H1 (cell line): Measurements from ENCODE around the gene STARD7. TPM values are rescaled to one million over a fixed set of nuclear protein-coding genes. Genes with fewer than 3 reads are reported as not detected.

ENCODE experiments used
- CEBPB ChIP-seq: IDR thresholded peaks from 2 replicates; pipeline ENCODE4 v1.6.1; 2012; ENCODE audit warnings: low read depth, low read length
- HDAC6 ChIP-seq: IDR thresholded peaks from one replicate; pipeline ENCODE4 v1.7.1; 2012; ENCODE audit warnings: low read depth, mild to moderate bottlenecking, inconsistent platforms, low read length, moderate library complexity
- JUND ChIP-seq: IDR thresholded peaks from 2 replicates; pipeline ENCODE4 v1.6.1; 2011; ENCODE audit warnings: mild to moderate bottlenecking, improper control_type of control experiment, low read length
- PHF8 ChIP-seq: fragments of 200-600 bp; sonication (generic); conservative IDR thresholded peaks from 2 replicates; pipeline ENCODE4 v1.7.1; 2012; ENCODE audit warnings: low read depth, mild to moderate bottlenecking, inconsistent platforms, low read length, moderate library complexity
- POLR2AphosphoS5 ChIP-seq: IDR thresholded peaks from 2 replicates; pipeline ENCODE4 v1.6.1; 2011; ENCODE audit warnings: low read depth, low read length
- RAD21 ChIP-seq, 2 experiments: IDR thresholded peaks in 1 of 2; conservative IDR thresholded peaks in 1 of 2; 2 replicates each; pipeline ENCODE4 v1.6.1; 2011; ENCODE audit warnings: low read depth in 2 of 2, low read length in 2 of 2, improper control_type of control experiment in 1 of 2, inconsistent platforms in 1 of 2, mild to moderate bottlenecking in 1 of 2, moderate library complexity in 1 of 2
- TBP ChIP-seq: IDR thresholded peaks from 2 replicates; pipeline ENCODE4 v1.6.1; 2011; ENCODE audit warnings: low read depth, low read length, improper control_type of control experiment
- polyA plus RNA-seq, 7 experiments: library from polyadenylated mRNA; depleted of rRNA in 3 of 7; stranded (reverse) in 5 of 7; unstranded in 2 of 7; fragments of >200 nt in 5 of 7; fragments of 200-250 nt in 2 of 7; gene quantifications; 1 replicate in 5 of 7; 2 replicates in 1 of 7; 4 replicates in 1 of 7; pipeline versions ENCODE4 v1.2.1 to v1.2.3, GENCODE V29; 2011 to 2013; ENCODE audit warnings: missing spikeins in 2 of 7, mixed read lengths in 2 of 7
- total RNA-seq: library from RNA; stranded (reverse); fragmentation: NEBNext Ultra II Directional; extraction: Animal tissue kit (Norgen Biotek cat#: 25700); gene quantifications from 2 replicates; pipeline ENCODE4 v1.2.1, GENCODE V29; 2021

The STARD7 gene
- total and polyA plus RNA-seq, 2 of the 8 experiments (the other 6 are each of a cell fraction or from before 2014, with no cell fraction given): 89.1 to 200 TPM

DNA sequence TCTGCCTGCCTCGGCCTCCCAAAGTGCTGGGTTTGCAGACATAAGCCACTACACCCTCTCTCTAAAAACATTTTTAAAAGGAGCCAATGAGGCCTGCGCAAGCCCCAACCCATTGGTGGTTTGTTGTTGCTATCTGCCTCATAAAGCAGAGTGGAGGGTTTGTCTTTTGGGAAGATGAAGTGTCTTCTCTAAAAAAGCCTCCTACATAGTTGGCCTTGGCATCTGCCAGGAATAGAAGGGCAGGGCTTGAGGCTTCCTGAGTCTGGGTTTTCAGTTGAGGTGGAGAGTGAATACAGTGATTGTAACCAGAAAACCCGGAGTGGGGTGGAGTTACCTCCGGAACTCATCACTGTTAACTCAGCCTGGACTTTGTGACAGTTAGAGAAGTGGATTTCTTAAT lies 5.9 kb upstream of the STARD7 start (continued):
- TF ChIP-seq PHF8 (no peak), RAD21 (IDR thresholded peaks at IDR 0.05 in 1 of 2, conservative IDR thresholded peaks at IDR 0.05 in 1 of 2; ENCODE audit: low read depth in 2 of 2, low read length in 2 of 2) (no peak), POLR2AphosphoS5 (no peak), TBP (no peak), HDAC6 (no peak), CEBPB (no peak), JUND (no peak)
